HepG2 (cell line): ENCODE measurements around the gene ZNF474. TPM values are rescaled to one million over a fixed set of nuclear protein-coding genes. Genes with fewer than 3 reads are reported as not detected.

ENCODE experiments used
- ATAC-seq: fragments of 200-7000 bp; cut with Tn5 transposase; 3 replicates; pipeline ENCODE4 v1.9.1; 2020; ENCODE audit warnings: mild to moderate bottlenecking, moderate library complexity
- BruUV-seq: library from RNA; stranded (reverse); fragments of 400-500 nt; replicated peaks from 2 replicates; lab custom pipeline; 2021; lab: Mats Ljungman, UMichigan
- CTCF ChIA-PET: fragments of 300-600 bp; formaldehyde crosslinking; extraction: SDS; loops from one replicate; lab custom pipeline; 2021; ENCODE audit warnings: low total read pairs, inconsistent platforms, low intra/inter-chr PET ratio; lab: Yijun Ruan, JAX
- POLR2A ChIA-PET: fragments of 350-600 bp; sonication (Branson Sonifier 250); formaldehyde crosslinking; loops from one replicate; lab custom pipeline; 2020; ENCODE audit warnings: antibody characterized with exemption, inconsistent platforms; lab: Yijun Ruan, JAX
- DNase-seq: peaks from one replicate; pipeline ENCODE4 v3.0.0-alpha.2; 2015; ENCODE audit warnings: low spot score
- FAIRE-seq: peaks from 3 replicates; lab custom pipeline; 2011; peaks lifted over from hg19 to GRCh38; lab: Jason Lieb, UNC
- H2AFZ ChIP-seq: one replicate; pipeline ENCODE4 v1.6.1; 2011; ENCODE audit warnings: low read length, inconsistent platforms
- H3K27ac ChIP-seq: fragments of 300-600 bp; 3 replicates; pipeline ENCODE4 v1.8.0; 2011; ENCODE audit warnings: mixed run types, mild to moderate bottlenecking, mixed read lengths, low read length, inconsistent platforms; ENCODE audit not compliant: insufficient read depth; ENCODE audit errors: extremely low read length
- H3K27me3 ChIP-seq, 2 experiments: fragments of 200-600 bp in 1 of 2; 2 replicates in 1 of 2; 3 replicates in 1 of 2; pipeline versions ENCODE4 v1.6.0 to v1.8.0; 2011; ENCODE audit warnings: low read length in 2 of 2, mild to moderate bottlenecking in 2 of 2, moderate library complexity in 2 of 2, inconsistent platforms in 1 of 2; ENCODE audit not compliant: insufficient read depth in 2 of 2, control insufficient read depth in 1 of 2
- H3K36me3 ChIP-seq, 2 experiments: fragments of 200-600 bp in 1 of 2; replicated peaks in 1 of 2; 2 replicates in 1 of 2; 3 replicates in 1 of 2; pipeline versions ENCODE4 v1.5.1 to v1.8.0; 2011; ENCODE audit warnings: low read length in 2 of 2, inconsistent platforms in 1 of 2; ENCODE audit not compliant: insufficient read depth in 2 of 2, control insufficient read depth in 1 of 2
- H3K4me1 ChIP-seq: 2 replicates; pipeline ENCODE4 v1.5.1; 2012; ENCODE audit warnings: low read length, inconsistent platforms; ENCODE audit not compliant: insufficient read depth
- H3K4me2 ChIP-seq: 2 replicates; pipeline ENCODE4 v1.6.0; 2011; ENCODE audit warnings: low read depth, low read length, inconsistent platforms
- H3K4me3 ChIP-seq, 3 experiments: fragments of 200-600 bp in 1 of 3; sonication (generic), shearing (Covaris generic) in 1 of 3; replicated peaks in 1 of 3; 2 replicates each; pipeline ENCODE4 v1.5.1; 2011 to 2016; ENCODE audit warnings: low read length in 3 of 3, inconsistent platforms in 2 of 3, low read depth in 2 of 3, mild to moderate bottlenecking in 2 of 3, control low read depth in 1 of 3, mixed read lengths in 1 of 3; ENCODE audit not compliant: insufficient read depth in 1 of 3
- H3K79me2 ChIP-seq: one replicate; pipeline ENCODE4 v1.6.1; 2011; ENCODE audit warnings: low read length, inconsistent platforms; ENCODE audit not compliant: insufficient read depth
- H3K9ac ChIP-seq: 2 replicates; pipeline ENCODE4 v1.6.0; 2011; ENCODE audit warnings: mild to moderate bottlenecking, low read depth, low read length, inconsistent platforms; ENCODE audit not compliant: insufficient read depth
- H3K9me3 ChIP-seq: 2 replicates; pipeline ENCODE4 v1.5.1; 2012; ENCODE audit warnings: mild to moderate bottlenecking, low read length
- H4K20me1 ChIP-seq: 2 replicates; pipeline ENCODE4 v1.6.0; 2011; ENCODE audit warnings: inconsistent platforms, mild to moderate bottlenecking, low read length, moderate library complexity; ENCODE audit not compliant: insufficient read depth
- ARID4A ChIP-seq: sonication (generic); formaldehyde crosslinking; IDR thresholded peaks from 2 replicates; pipeline ENCODE4 v1.5.0; 2020; ENCODE audit warnings: mild to moderate bottlenecking, missing genetic modification reagents, borderline replicate concordance
- CCAR2 ChIP-seq: fragments of 200-400 bp; formaldehyde crosslinking; optimal IDR thresholded peaks from 2 replicates; pipeline ENCODE3; 2018; ENCODE audit warnings: low read depth, mild to moderate bottlenecking, low read length, moderate library complexity
- MATR3 ChIP-seq: sonication (generic); formaldehyde crosslinking; IDR thresholded peaks from 2 replicates; pipeline ENCODE4 v1.4.0; 2020; ENCODE audit warnings: missing genetic modification reagents
- MZF1 ChIP-seq: sonication (generic); formaldehyde crosslinking; IDR thresholded peaks from 2 replicates; pipeline ENCODE4 v1.8.1; 2023; ENCODE audit warnings: mild to moderate bottlenecking, missing genetic modification reagents, borderline replicate concordance
- NCOA5 ChIP-seq: sonication (generic); formaldehyde crosslinking; IDR thresholded peaks from 2 replicates; pipeline ENCODE4 v1.4.0; 2020; ENCODE audit warnings: missing genetic modification reagents
- NONO ChIP-seq, 2 experiments: fragments of 450-650 bp in 1 of 2; sonication (generic) in 1 of 2; formaldehyde crosslinking in 1 of 2; IDR thresholded peaks in 1 of 2; conservative IDR thresholded peaks in 1 of 2; 2 replicates each; pipeline versions ENCODE4 v1.6.1 to v1.8.0; 2017 to 2022; ENCODE audit warnings: mild to moderate bottlenecking in 1 of 2, missing genetic modification reagents in 1 of 2, moderate library complexity in 1 of 2
- PBX2 ChIP-seq: IDR thresholded peaks from 2 replicates; pipeline ENCODE4 v1.6.1; 2016; ENCODE audit warnings: control low read depth
- PHF20 ChIP-seq: sonication (generic); formaldehyde crosslinking; IDR thresholded peaks from 2 replicates; pipeline ENCODE4 v1.5.0; 2020; ENCODE audit warnings: mild to moderate bottlenecking, missing genetic modification reagents
- POGZ ChIP-seq: sonication (generic); formaldehyde crosslinking; IDR thresholded peaks from 2 replicates; pipeline ENCODE4 v1.4.0; 2020; ENCODE audit warnings: mild to moderate bottlenecking, missing genetic modification reagents
- RAD51 ChIP-seq: fragments of 450-650 bp; IDR thresholded peaks from 2 replicates; pipeline ENCODE4 v1.6.1; 2016; ENCODE audit warnings: borderline replicate concordance
- SIN3B ChIP-seq: fragments of 150-350 bp; IDR thresholded peaks from 2 replicates; pipeline ENCODE4 v1.6.1; 2014; ENCODE audit warnings: low read length
- ZNF264 ChIP-seq: sonication (generic); formaldehyde crosslinking; IDR thresholded peaks from 2 replicates; pipeline ENCODE4 v1.4.0; 2020; ENCODE audit warnings: missing genetic modification reagents
- ZNF484 ChIP-seq: sonication (generic); formaldehyde crosslinking; IDR thresholded peaks from 2 replicates; pipeline ENCODE4 v1.5.1; 2020; ENCODE audit warnings: mild to moderate bottlenecking, low read depth, missing genetic modification reagents, borderline replicate concordance
- ZNF547 ChIP-seq: sonication (generic); formaldehyde crosslinking; IDR thresholded peaks from 2 replicates; pipeline ENCODE4 v1.5.1; 2020; ENCODE audit warnings: mild to moderate bottlenecking, missing genetic modification reagents
- ZNF552 ChIP-seq: sonication (generic); formaldehyde crosslinking; IDR thresholded peaks from 2 replicates; pipeline ENCODE4 v1.9.0; 2022; ENCODE audit warnings: missing genetic modification reagents, mild to moderate bottlenecking, borderline replicate concordance
- ZNF788 ChIP-seq: sonication (generic); formaldehyde crosslinking; IDR thresholded peaks from 2 replicates; pipeline ENCODE4 v1.5.0; 2020; ENCODE audit warnings: mild to moderate bottlenecking, missing genetic modification reagents, borderline replicate concordance
- WGBS: methylation state at CpG from one replicate; pipeline ENCODE4 v1.1.6; 2017; ENCODE audit warnings: low lambda C conversion rate; 5-methylcytosine and 5-hydroxymethylcytosine counted together
- in situ Hi-C: cut with HindIII; loops from 2 replicates; pipeline ENCODE4 v1.10.0; 2017; ENCODE audit warnings: low pct_unique_long_range_greater_than_20kb; ENCODE audit not compliant: extremely low pct_ligation_motif_present
- intact Hi-C: fragments of 100-400 bp; cut with micrococcal nuclease; formaldehyde crosslinking; loops from one replicate; pipeline ENCODE4 v1.10.0; 2022; ENCODE audit not compliant: unreplicated experiment
- polyA plus RNA-seq, 8 experiments: library from polyadenylated mRNA; depleted of rRNA in 3 of 8; stranded (reverse) in 7 of 8; unstranded in 1 of 8; fragments of >200 nt; fragmentation: Illumina TruSeq in 4 of 8; extraction: Trizol in 4 of 8; gene quantifications; 2 replicates each; pipeline versions ENCODE4 v1.2.1 to v1.2.3, GENCODE V29; 2011 to 2016; ENCODE audit warnings: low read depth in 4 of 8, missing spikeins in 1 of 8, mixed read lengths in 1 of 8; ENCODE audit not compliant: insufficient read depth in 1 of 8
- total RNA-seq, 5 experiments: library from RNA; depleted of rRNA; stranded (reverse); fragments of >200 nt; fragmentation: Illumina TruSeq; extraction: Trizol; gene quantifications; 2 replicates each; pipeline ENCODE4 v1.2.3, GENCODE V29; 2016; ENCODE audit warnings: low read depth in 1 of 5

The ZNF474 gene
- total and polyA plus RNA-seq, 2 of the 13 experiments (the other 11 are each of a cell fraction or from before 2014, with no cell fraction given), result 0.07 TPM; not detected in 1

GRCh38 chr5:122200450-122200849 lies 71.1 kb downstream of the ZNF474 start:
- Histone ChIP-seq H3K27ac (no peak overlapping the region), H4K20me1 (no peaks in the 10 kb centered on the region), H3K9me3 (no peaks in the 10 kb centered on the region), H2AFZ (no peak overlapping the region), H3K4me3 (no peak overlapping the region), H3K4me1 (no peaks in the 10 kb centered on the region), H3K4me2 (no peak overlapping the region), H3K9ac (no peak overlapping the region), H3K36me3 (no peaks in the 10 kb centered on the region), H3K79me2 (no peaks in the 10 kb centered on the region), H3K27me3 (no peaks in the 10 kb centered on the region)
- FAIRE-seq, result no peak
- TF ChIP-seq SIN3B (no peak), PBX2 (CRISPR knock-in tag) (no peak), MATR3 (CRISPR knock-in tag) (no peak), POGZ (CRISPR knock-in tag) (no peak), RAD51 (no peak), PHF20 (no peak)
- no TSS peak for BruUV-seq
- ChIA-PET CTCF (no interaction called here), POLR2A (no interaction called here)
- no peak for ATAC-seq
- in situ Hi-C loops, result no loop called here
- no peak for DNase-seq
- intact Hi-C loops, result no loop called here

GRCh38 chr5:122200865-122201264 lies 71.5 kb downstream of the ZNF474 start:
- POLR2A ChIA-PET, result no interaction called here
- H3K4me3 ChIP-seq, result no peak overlapping the region
- H3K79me2 ChIP-seq, result no peaks in the 10 kb centered on the region
- intact Hi-C loops, result no loop called here
- FAIRE-seq (no peak), ATAC-seq (no peak), DNase-seq (no peak)
- no peaks in the 10 kb centered on the region for H4K20me1 ChIP-seq
- no peaks in the 10 kb centered on the region for H3K36me3 ChIP-seq
- no peaks in the 10 kb centered on the region for H3K27me3 ChIP-seq
- H2AFZ ChIP-seq, result no peak overlapping the region
- H3K9me3 ChIP-seq, result no peaks in the 10 kb centered on the region
- WGBS, result 37% methylated on average over 3 of the region's 3 CpGs
- no peak overlapping the region for H3K4me2 ChIP-seq
- CTCF ChIA-PET, result no interaction called here
- in situ Hi-C loops, result no loop called here
- BruUV-seq, result no TSS peak
- no peaks in the 10 kb centered on the region for H3K4me1 ChIP-seq
- no peak overlapping the region for H3K9ac ChIP-seq
- no peak overlapping the region for H3K27ac ChIP-seq
- TF ChIP-seq ZNF552 (CRISPR knock-in tag), result no peak
- no peak for TF ChIP-seq NCOA5 (CRISPR knock-in tag)
- TF ChIP-seq NONO (IDR thresholded peaks at IDR 0.05), result no peak
- no peak for TF ChIP-seq NONO (CRISPR knock-in tag; conservative IDR thresholded peaks at IDR 0.05)
- TF ChIP-seq MZF1 (CRISPR knock-in tag), result no peak
- TF ChIP-seq CCAR2, result no peak
- no peak for TF ChIP-seq ZNF484
- TF ChIP-seq ZNF264 (CRISPR knock-in tag), result no peak
- TF ChIP-seq ZNF788 (CRISPR knock-in tag), result no peak
- TF ChIP-seq ARID4A (CRISPR knock-in tag), result no peak
- no peak for TF ChIP-seq ZNF547 (CRISPR knock-in tag)
